GM18909 (cell line): Measurements from ENCODE around the gene KIAA0930.

Experiments used
- ATAC-seq: cut with Tn5 transposase; IDR thresholded peaks from one replicate; pipeline ENCODE4 v1.9.1; 2021; ENCODE audit warnings: mild to moderate bottlenecking; ENCODE audit not compliant: unreplicated experiment, poor library complexity

KIAA0930 gene

GRCh38 chr22:45185718-45186514 lies 54.8 kb downstream of the KIAA0930 start:
- ATAC-seq: no peak

DNA sequence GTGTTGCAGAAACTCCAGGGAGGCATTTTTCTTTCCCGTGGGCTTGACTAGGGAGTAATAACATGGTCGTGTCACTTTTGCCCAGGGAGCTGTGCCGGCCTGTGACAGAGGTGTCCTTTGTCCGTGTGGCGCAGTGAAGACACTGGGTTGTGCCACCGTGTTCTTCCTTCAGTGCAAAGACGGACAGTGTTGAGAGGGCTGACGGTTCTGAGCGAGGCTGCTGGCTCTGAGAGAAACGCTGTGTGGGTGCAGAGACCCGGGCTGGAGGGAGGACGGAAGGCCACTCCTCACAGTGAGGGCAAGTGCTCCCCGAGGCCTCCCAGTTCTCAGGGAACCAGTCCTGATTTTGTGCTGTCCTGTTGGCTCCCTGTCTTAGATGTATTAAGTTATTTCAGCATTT lies 56.7 kb downstream of the KIAA0930 start:
- ATAC-seq: no peak

DNA sequence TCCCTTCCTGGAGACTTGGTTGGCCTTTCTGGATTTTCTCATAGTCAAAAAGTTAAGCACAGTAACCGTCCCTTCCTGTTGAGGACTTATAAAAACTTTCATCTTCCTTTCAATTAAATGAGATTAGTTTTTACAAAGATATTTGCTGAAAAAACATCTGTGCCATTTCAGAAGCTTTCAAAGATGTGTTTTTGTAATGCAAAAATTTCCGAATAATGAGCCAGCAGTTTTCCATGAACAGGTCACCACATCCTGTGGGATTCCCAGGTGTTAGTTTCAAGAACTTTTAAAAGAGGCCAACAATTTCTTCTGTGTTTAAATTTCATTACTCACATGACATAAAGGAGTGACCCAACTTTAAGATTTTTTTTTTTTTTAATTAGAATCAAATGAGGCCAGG lies 58.9 kb downstream of the KIAA0930 start:
- ATAC-seq: no peak

DNA sequence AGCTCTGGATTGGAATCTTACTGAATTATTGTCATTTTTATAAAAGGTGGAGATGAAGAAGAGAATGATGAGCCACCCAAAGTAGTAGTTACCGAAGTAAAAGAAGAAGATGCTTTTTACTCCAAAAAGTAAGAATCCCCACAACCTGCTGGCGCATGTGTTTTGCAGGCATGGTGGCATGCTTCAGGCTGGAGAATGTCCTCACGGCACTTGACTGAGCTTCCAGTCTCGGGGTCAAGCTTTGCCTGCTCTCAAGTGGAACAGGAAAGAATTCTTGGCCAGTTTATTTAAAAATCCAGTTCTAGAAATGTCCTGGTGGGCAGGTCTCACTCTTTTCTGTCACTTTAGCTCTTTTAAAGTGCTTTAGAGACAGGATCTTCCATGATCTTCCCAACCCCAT lies 59.5 kb downstream of the KIAA0930 start:
- ATAC-seq: no peak

DNA sequence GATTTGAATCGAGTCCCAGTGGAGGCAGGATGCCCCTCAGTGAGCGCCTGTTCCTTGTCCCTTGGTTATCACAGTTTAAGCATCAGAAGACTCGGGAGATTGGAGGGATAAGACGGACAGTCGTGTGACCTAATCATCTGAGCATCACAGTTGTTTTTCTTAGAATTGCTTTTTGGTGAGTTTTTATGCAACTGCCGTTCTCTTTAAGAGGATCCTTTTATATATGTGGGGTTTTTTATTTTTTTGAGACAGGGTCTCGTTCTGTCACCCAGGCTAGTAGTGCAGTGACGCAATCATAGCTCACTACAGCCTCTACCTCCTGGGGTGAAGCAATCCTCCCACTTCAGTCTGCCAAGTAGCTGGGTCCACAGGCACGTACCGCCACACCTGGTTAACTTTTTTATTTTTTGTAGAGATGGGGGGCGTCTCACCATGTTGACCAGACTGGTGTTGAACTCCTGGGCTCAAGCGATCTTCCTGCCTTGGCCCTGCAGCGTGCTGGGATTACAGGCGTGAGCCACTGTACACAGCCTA lies 60.5 kb downstream of the KIAA0930 start:
- ATAC-seq: no peak

GRCh38 chr22:45179276-45180049 lies 61.2 kb downstream of the KIAA0930 start:
- no peak for ATAC-seq

- no peak for ATAC-seq
Measured at GRCh38 chr22:45172881-45173585, 67.7 kb downstream of the KIAA0930 start.

- no peak for ATAC-seq
Measured at GRCh38 chr22:45171830-45172229, 68.9 kb downstream of the KIAA0930 start.

GRCh38 chr22:45169591-45170466 lies 70.9 kb downstream of the KIAA0930 start:
- no peak for ATAC-seq

DNA sequence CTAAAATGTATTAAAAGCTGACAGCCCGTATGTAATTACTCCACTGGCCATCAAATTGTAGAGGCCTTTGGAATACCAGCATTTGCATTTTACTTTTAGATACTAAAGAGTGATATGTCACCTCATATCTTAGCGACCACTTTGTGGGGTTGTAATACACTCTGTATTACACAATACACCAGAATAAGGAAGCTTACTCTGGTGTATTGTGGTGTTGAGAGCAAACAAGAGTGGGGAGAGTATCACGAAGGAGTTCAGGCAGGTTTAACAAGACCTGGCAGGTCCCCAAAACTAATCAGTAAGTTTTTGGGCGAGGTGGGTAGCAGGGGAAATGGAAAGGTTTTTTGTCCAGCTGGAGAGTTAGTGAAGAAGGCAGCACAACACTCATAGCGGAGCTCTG lies 73.8 kb downstream of the KIAA0930 start:
- ATAC-seq: no peak

- peak; percentile 32 for ATAC-seq
Measured at GRCh38 chr22:45164270-45165088, 76.2 kb downstream of the KIAA0930 start.

- peak; percentile 82 for ATAC-seq
Measured at GRCh38 chr22:45163451-45164269, 77.0 kb downstream of the KIAA0930 start, which contains the start of gene NUP50. TSS of gene NUP50 (plus strand) at chr22:45163925. CDS start at chr22:45168178, 4,253 bp downstream.

DNA sequence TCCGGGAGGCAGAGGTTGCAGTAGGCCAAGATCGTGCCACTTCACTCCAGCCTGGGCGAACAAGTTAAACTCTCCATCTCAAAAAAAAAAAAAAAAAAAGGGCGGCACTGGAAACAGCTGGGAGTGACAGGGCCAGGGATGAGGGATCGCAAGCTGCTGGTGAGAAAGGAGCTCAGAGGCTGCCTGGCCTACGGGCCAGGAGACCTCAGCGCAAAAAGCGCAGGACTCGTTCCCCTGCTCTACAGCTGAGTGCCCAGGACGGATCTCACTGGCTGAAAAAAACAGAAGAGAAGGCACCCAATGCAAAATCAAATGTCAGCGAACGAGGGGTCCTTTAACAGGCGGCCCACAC lies 77.6 kb downstream of the KIAA0930 start:
- no peak for ATAC-seq

GRCh38 chr22:45162531-45162930 lies 78.2 kb downstream of the KIAA0930 start:
- ATAC-seq: no peak

- ATAC-seq: no peak
Measured at GRCh38 chr22:45159652-45160462, 80.8 kb downstream of the KIAA0930 start.

GRCh38 chr22:45157907-45158306 lies 82.8 kb downstream of the KIAA0930 start:
- no peak for ATAC-seq
